GM19023 (cell line): ENCODE results near the gene TMC1.
"Not testable (repeated sequence)": the region's sequence is repeated elsewhere in the genome, so short reads cannot be mapped to it uniquely, and the experiment has no call there.

Experiments used
- ATAC-seq: cut with Tn5 transposase; IDR thresholded peaks from one replicate; pipeline ENCODE4 v1.9.1; 2021; ENCODE audit warnings: mild to moderate bottlenecking, moderate library complexity; ENCODE audit not compliant: unreplicated experiment

The TMC1 gene

DNA sequence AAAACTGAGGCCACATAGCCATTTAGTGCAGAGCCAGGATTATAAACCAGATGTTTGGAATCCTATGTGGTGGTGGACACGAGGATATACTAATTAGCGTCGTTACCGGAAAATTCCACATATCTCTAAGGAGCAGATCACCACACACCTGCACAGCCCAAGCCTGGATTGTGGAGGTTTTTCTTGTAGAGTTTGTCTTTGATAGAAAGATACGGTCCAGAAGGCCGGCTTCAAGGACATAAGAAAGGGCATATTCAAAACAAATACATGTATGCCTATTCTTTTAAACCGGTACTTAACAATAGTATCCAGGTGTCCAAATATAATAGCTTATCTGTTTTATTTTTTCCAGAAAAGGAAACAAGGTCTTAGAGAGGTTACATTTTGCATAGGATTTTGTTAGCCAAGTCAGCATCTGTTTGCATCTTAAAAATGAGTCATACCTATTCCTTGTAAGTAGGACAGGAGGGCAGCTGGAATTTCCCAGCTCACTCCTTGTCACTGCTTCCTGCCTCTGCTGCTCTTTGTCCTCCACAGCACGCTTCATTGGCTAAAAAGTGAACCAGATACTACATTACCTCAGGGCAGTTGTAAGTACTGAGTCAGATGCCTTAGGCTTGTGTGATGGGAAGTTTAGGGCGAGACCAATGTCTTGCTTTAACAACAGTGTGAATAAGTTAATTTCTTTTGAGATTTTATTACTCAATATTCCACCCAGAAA lies 3.6 kb downstream of the TMC1 start:
- ATAC-seq: peak; percentile 43

DNA sequence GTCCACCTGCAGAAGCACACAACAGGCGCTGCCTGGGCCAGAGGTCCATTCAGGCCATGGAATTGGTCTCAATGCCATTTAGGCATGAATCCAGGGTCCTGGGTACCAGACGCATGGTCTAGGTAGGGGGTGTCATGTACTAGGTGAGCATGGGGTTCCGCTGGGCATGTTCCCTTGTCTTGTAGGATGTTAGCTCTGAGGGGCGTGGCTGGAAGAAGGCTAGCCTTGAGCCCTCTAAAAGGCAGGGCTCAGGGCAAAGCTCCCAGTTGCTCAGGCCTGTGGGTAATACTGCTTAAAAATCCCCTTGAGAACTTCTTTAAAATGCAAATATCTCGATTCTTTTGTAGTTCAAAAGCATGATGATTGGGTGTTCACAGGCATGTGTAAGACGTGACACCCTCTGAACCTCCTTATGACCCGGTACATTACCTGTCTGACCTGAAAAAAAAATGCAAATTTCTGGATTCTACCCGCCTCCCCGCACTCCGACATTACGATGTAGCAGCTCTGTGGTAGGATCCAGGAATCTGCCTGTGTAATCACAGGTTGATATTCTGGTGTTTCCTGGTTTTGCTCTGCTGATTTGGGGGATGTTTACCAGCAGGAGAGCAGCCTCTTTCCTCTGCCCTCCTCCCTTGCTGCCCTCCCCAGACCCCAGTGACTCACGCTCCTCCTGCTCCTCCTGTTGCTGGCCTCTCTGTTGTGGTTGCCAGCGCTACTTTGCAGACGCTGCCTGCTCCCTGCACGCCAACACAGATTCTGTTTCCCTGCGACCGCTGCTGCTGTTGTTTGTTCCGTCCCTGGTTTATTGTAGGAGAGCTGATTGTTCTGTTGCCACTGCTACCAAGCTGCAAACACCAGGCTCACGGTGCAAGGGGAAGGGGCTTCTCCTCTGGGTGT lies 5.7 kb downstream of the TMC1 start:
- ATAC-seq: peak; percentile 77

DNA sequence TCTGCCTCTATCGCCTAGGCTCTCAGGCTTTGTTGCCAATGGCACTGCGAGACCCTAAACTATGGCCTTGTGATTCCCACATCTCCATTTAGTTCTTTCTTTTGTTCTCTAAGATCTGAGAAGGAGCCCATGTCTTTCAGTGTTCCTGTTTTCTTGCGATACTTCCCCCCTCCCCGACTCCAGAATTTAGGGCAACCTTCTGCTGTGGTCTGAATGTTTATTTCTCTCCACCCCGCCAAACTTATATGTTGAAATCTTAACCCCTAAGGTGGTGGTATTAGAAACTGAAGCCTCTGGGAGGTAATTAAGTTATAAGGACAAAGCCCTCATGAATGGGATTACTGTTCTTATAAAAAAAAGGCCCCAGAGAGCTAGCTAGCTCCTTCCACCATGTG lies 6.4 kb downstream of the TMC1 start:
- ATAC-seq: peak; percentile 9

DNA sequence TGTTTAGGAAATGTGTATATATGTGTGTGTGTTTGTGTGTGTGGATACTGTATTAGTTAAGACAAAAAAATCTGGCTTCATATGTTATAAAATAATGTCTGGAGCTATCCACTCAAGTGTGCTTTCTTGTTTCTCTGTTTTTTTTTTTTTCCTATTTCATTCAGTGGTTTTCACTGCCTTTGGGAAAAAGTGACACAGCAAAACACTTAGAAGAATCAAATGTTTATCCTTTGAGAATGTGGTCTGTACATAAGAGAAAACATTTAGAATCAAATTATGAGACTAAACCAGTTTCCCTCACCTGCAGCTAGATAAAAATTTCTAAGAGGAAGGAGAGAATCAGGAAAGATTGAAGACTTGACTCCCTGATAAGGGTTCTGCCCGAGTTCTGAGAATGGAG lies 8.1 kb downstream of the TMC1 start:
- no peak for ATAC-seq

DNA sequence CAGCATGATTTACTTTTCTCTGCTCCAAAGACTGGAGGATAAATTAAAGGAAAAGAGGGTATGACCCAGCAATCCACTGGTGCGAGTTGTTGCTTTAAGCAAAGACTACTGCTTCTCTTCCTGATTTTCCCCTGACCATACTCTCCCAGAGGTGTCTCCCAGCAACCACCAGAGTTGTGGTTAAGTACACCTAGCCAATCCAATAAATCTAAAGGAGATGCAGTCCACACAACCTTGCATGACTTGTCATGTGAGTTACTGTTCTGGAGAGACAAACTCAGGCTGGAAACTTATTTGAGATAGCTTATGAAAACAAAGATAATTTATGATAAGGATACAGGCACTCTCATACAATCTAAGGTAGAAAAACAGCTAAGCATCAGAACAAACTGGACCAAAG lies 11.9 kb downstream of the TMC1 start:
- ATAC-seq: no peak

DNA sequence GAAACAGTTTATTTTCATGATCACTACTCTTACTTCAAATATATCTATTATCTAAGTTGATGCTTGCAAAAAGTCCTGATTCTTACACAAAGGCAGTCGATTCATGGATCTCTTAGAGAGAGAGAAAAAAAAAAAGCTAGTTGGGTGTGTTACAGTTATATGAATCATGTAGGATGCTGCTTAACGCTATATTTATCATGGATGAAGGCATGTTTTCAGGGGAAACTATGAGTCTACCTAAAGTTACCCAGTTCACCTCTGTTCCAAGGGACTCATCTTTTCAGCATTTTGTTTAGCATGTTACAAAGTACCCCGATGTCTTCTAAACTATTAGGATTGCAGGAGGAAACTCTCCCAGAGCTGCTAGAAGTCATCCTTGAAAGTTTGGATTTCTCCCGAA lies 13.5 kb downstream of the TMC1 start:
- ATAC-seq: no peak

DNA sequence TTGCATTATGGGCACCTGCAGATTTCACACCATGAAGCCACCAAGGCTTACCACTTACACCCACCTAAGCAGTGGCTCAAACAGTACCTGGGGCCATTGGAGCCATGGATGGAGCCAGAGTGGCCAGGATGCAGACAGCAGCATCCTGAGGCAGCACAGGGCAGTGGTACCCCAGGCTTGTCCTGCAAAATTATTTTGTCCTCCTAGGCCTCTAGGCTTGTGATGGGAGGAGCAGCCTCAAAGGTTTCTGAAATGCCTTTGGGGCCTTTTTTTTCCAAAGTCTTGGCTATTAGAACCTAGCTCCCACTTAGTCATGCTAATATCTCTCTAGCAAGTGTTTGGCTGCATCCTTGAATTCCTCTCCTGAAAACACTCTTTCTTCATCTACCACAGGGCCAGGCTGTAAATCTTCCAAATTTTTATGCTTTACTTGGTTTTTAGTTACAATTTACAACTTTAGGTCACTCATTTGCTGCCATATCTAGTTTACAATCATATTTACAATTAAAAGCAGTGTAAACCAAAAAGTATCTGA lies 15.7 kb downstream of the TMC1 start:
- no peak for ATAC-seq

DNA sequence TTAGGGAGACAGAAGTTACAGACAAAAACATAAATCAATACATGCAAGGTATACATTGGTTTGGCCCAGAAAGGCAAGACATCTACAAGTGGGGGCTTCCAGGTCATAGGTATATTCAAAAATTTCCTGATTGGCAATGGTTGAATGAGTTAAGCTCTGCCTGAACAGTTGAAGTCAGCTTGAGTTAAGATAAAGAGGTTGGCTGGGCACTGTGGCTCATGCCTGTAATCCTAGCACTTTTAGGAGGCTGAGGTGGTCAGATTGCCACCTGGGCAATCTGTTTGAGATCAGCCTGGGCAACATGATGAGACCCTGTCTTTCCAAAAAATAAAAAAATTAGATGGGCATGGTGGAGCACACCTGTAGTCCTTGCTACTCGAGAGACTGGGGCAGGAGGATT lies 16.3 kb downstream of the TMC1 start:
- ATAC-seq: no peak

DNA sequence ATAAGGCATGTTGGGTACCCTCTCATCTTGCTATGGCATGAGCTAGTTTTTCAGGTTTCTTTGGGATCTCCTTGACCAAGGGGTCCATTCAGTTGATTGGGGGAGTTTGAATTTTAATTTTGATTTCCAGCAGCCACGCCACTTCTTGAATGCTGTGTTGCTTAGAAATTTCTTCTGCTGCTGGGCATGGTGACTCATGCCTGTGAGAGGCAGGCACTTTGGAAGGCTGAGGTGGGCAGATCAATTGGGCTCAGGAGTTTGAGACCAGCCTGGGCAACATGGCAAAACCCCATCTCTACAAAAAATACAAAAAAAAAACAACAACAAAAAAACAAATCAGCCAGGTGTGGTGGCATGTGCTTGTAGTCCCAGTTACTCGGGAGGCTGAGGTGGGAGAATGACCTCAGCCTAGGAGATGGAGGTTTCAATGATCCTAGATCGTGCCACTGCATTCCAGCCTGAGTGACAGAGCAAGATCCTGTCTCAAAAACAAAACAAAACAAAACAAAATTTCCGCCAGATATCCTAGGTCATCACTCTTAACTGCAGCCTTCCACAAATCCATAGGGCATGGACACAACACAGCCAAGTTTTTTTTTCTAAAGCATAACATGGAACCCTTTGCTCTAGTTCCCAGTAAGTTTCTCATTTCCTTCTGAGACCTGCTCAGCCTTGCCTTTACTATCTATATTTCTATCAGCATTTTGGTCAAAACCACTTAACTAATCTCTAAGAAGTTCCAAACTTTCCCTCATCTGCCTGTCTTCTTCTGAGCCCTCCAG lies 17.7 kb downstream of the TMC1 start:
- ATAC-seq: no peak

DNA sequence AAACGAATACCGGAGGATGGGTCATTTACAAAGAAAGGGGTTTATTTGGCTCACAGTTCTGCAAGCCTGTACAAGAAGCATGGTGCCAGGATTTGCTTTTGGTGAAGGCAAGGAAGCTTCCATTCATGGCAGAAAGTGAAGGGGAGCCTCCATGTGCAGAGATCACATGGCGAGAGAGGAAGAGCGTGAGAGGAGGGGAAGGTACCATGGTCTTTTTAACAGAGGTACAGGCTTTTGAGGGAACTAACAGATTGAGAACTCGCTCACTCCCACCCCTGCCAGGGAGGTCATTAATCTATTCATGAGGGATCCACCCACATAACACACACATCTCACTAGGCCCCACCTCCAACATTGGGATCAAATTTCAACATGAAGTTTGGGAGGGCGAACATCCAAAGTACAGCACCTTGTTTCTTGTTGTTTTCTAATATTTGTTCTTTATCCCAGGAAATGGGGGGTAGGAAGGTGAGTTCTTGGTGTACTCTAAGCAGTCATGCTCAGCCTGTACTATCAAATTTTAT lies 18.5 kb downstream of the TMC1 start:
- ATAC-seq: no peak

DNA sequence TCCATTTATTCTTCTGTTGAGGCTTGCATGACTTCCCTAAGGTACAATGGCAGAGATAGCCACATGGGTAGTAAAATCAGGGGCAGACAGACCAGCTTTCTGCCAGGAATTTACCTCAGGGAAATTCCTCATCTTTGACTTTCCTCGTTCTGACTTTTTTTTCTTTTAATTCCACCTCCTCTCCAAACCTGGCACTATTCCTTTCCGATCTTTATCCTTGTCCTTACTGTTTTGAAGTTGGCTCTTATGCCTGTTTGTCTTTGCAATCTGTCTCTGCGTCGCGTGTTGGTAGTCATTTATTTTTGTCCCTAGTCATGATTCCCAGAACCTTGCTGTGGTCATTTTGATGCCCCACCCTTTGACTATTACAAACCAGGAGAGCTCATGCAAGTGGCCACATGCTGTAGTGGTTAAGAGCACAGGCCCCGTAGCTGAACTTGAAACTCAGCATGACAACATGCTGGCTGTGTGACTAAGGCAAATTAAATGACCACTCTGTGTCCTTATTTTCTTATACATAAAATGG lies 19.0 kb downstream of the TMC1 start:
- no peak for ATAC-seq

DNA sequence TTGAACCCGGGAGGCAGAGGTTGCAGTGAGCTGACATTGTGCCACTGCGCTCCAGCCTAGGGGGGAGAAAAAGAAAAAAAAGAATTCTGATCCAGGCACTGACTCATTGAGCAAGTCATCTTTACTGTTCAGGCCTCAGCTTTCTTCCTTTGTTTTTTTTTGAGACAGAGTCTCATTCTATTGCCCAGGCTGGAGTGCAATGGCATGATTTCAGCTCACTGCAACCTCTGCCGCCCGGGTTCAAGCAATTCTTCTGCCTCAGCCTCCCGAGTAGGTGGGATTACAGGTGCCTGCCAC lies 21.1 kb downstream of the TMC1 start:
- not testable (repeated sequence) for ATAC-seq

DNA sequence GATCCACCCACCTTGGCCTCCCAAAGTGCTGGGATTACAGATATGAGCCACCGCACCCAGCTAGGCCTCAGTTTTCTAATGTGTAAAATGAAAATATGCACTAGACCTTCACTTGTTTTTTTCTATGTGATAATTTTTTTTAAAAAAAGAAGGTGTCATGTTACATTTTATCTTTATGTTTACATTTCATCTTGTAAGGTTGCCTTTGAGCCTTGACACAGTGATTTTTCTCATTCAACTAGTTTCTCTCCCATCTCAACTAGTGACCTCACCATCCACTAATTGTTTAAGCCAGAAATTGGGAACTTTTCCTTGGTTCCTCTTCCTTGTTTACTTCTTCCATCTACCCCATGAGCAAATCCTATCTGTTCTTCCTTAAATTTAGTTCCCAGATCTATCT lies 21.5 kb downstream of the TMC1 start:
- no peak for ATAC-seq

DNA sequence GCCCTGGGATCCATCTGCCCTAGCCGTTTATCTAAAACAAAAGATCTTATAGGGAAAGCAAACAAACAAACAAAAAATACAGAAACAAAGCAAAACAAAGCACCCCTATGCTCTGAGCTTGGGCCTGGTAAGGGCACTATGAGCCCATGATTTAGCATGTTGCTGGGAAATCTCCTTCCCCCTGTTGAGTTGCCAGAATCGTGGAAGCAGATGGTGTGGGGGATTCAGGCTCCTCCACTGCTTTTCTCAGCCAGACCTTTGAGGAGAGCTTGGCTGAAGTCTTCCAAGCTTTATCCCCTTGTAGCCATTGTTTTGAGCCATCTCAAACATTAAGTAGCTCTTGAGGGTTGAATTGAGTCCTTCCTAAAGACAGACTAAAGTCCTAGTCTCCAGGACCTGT lies 29.9 kb downstream of the TMC1 start:
- ATAC-seq: no peak

DNA sequence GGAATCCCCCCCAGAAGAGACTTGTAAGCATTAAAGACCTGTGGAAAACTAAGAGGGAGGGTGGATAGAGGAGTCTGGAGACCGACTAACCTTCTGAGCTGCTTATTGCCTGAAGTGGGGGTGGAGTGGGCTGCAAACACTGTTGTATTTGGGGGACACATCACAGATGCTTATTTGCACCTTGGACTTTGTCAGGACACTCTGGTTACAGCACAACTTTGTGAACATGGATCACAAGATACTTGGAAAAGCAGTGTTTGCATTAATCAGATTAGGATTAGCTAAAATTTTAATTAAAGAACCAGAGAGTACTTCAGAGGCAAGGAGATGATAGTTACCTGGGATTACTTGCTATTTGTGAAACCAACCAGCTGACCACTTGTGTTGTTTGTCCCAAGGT lies 30.9 kb downstream of the TMC1 start:
- no peak for ATAC-seq

DNA sequence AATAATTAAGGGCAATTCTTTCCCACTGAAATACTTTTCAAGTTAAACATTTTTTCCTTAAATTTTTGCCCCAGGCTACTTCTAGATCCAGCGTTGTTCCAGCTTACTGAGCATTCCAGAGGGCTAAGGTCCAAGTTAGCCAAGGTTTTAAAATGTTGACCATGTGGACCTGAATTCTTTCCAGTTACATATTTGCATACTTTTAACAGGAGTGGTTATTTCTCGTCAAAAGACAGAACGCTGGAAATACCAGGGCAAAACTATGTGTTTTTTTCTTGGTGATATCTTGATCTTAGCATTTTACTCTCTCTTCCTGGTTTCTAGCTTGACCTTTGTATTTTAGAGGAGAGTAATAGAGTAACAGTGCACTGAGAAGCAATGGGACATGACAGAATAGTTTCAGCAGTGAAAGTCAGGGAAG lies 32.8 kb downstream of the TMC1 start:
- no peak for ATAC-seq

DNA sequence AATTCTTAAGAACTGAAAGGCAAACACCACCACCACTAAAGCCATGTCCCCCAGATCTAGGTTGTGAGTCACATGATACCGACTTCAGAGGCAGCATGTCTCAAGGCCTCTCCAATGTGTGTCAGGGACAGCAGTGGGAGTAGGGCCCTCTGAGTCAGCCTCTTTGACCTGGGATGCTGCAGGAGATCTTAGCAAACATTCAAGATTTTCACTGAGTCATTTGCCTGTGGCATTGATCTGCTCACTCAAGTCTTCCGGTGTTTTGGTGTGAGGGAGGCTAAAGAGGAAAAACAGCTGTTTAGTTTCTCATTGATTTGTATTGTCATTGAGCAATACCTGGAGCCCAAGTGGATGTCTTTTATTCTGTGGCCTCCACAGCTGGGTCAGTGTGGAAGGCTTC lies 36.1 kb downstream of the TMC1 start:
- ATAC-seq: no peak

DNA sequence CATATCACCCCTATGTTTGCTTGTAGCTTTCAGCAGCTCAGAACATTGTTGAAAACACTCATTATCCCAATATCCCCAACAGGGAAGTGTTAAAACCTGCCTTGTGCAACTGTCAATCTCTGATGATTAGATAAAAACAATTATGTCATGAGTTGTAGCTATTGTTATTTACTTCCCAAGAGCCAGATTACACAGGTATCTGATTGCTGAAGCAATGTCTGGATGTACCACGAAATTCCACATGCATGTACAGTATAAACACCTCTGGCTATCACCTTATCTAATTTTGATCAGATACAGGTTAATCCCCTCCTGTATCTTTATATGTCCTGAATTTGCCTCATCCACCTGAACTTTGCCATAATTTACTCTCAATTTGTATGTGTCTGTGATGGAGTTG lies 38.7 kb downstream of the TMC1 start:
- no peak for ATAC-seq

DNA sequence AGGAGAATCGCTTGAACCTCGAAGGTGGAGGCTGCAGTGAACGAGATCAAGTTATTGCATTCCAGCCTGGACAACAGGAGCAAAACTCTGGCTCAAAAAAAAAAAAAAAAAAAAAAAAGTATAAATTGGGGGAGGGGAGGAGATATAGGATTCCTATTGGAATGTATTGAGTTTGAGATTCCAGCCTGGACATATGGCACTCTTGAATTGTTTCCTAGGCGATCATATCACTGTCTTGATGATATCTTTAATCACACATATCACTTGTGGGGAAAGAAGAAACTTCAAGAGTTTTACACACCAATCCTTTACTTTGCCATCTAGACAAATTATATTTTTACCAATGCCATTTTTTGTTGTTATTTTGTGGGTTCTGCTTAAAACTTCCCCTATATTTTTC lies 42.4 kb downstream of the TMC1 start:
- no peak for ATAC-seq

DNA sequence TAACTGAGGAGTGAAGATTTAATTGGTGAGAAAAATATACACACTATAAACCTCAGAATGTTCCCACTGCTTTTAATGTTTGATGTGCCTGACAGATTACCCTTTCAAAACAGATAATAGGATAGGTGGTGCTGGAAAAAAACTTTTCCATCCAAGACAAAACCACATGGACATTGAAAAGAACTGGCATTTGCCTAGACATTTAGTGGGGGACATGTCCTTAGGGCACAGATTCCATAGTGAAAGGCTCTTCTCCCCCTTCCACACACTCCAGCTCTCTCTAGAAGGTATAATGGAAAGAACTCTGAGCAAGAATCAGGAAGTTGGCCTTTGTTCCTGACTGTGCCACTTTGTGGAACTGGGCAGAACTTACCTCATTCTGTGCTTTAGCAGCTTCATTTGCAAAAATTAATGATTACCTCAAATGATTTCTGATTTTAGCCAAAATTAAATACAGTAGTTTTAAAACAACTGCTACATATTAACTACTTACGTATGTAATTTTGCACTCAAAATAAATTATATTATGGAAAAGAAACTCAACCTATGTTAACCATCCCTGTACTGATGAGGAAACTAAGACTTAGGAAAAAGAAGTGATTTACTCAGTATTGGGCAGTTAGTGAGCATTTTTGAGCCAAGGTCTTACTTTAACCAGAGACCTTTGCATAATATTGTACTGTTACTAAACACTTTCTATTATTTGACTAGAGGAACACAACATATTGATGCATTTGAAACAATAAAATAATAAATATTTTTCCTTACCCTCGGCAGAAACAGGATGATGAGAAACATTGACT lies 43.3 kb downstream of the TMC1 start:
- no peak for ATAC-seq
